Hematopoietic multipotent progenitor cell treated with erythropoietin and hydrocortisone succinate and interleukin-3 and kit ligand, for 6 days (in vitro differentiated cells): ENCODE data around the gene ABCB1.
"Not testable (repeated sequence)": the region's sequence is repeated elsewhere in the genome, so short reads cannot be mapped to it uniquely, and the experiment has no call there.

Experiments used
- DNase-seq: peaks from one replicate; pipeline ENCODE4 v3.0.0-alpha.2; 2015

Gene ABCB1

GRCh38 chr7:87465534-87465880, 135.2 kb downstream of the ABCB1 start:
- not testable (repeated sequence) for DNase-seq

GRCh38 chr7:87464830-87465533, 135.7 kb downstream of the ABCB1 start:
- not testable (repeated sequence) for DNase-seq

- DNase-seq = no peak
Observed at GRCh38 chr7:87463982-87464381, 136.7 kb downstream of the ABCB1 start.

- DNase-seq = not testable (repeated sequence)
Observed at GRCh38 chr7:87460444-87460843, 140.2 kb downstream of the ABCB1 start.

- DNase-seq = no peak
Observed at GRCh38 chr7:87459941-87460340, 140.7 kb downstream of the ABCB1 start.

GRCh38 chr7:87458148-87458547, 142.5 kb downstream of the ABCB1 start:
- DNase-seq = no peak

GRCh38 chr7:87456247-87456646, 144.4 kb downstream of the ABCB1 start:
- DNase-seq = no peak
